Measurements from ENCODE around the gene RAP1GAP2.
"Not testable (repeated sequence)": the region's sequence is repeated elsewhere in the genome, so short reads cannot be mapped to it uniquely, and the experiment has no call there.

RAP1GAP2 gene

DNA sequence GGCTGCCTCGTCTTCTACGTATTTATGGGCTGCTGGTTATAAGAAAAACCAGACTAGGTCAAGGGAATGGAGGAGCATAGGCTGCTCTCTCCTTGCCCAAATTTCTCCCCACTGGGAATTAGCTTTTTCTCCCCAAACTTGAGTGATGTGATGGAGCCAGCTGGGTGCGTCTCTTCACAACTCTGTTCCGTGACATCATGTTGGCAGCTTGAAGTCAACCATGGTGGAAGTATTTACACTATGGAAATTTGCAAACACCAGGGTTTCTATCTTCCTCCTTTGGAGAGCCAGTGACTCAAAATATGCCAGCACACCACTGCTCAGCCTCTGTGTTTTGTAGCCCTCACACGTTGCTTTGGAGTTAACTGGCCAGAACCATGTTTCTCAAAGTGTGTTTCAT lies 189.1 kb downstream of the RAP1GAP2 start:
- Histone ChIP-seq H3K9ac (ENCODE audit: low read depth in 1 of 2, low read length in 2 of 2) (no peak overlapping the region), H3K36me3 (ENCODE audit: control insufficient read depth in 1 of 2, insufficient read depth in 2 of 2, low read length in 2 of 2) (peaks cover 0 to 33% of the 10 kb centered on the region in 2 donors), H3K4me1 (ENCODE audit: control insufficient read depth in 1 of 2, insufficient read depth in 2 of 2, low read length in 2 of 2) (no peaks in the 10 kb centered on the region), H3K9me3 (ENCODE audit: control insufficient read depth in 1 of 2, low read length in 2 of 2) (no peaks in the 10 kb centered on the region), H3K27ac (ENCODE audit: low read depth, low read length) (no peak overlapping the region), H3K4me3 (ENCODE audit: low read depth in 1 of 2, low read length in 2 of 2) (no peak overlapping the region), H3K27me3 (ENCODE audit: control insufficient read depth in 1 of 2, insufficient read depth in 2 of 2, low read length in 2 of 2) (no peaks in the 10 kb centered on the region)

DNA sequence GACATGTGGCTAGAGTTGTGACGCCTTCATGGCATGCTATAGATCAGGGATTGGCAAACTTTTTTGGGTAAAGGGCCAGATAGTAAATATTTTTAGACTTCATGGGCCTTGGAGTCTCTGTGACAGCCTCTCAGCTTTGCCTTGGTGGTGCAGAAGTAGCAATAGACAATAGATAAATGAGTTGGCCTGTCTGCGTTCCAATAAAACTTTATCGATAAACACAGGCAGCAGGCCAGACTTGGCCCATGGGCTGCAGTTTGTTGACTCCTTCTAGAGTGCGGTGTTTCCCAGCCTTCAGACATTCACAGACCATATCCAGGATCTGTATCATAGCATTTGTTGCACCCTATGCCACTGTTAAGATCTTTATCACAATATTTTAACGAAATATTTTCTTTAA lies 190.7 kb downstream of the RAP1GAP2 start:
- no peak overlapping the region for H3K27ac ChIP-seq (ENCODE audit: low read depth, low read length)
- H3K27me3 ChIP-seq (ENCODE audit: control insufficient read depth in 1 of 2, insufficient read depth in 2 of 2, low read length in 2 of 2): no peaks in the 10 kb centered on the region
- H3K4me1 ChIP-seq (ENCODE audit: control insufficient read depth in 1 of 2, insufficient read depth in 2 of 2, low read length in 2 of 2): no peaks in the 10 kb centered on the region
- peaks cover 0 to 32% of the 10 kb centered on the region in 2 donors for H3K36me3 ChIP-seq (ENCODE audit: control insufficient read depth in 1 of 2, insufficient read depth in 2 of 2, low read length in 2 of 2)
- no peak overlapping the region for H3K4me3 ChIP-seq (ENCODE audit: low read depth in 1 of 2, low read length in 2 of 2)
- H3K9ac ChIP-seq (ENCODE audit: low read depth in 1 of 2, low read length in 2 of 2): no peak overlapping the region
- H3K9me3 ChIP-seq (ENCODE audit: control insufficient read depth in 1 of 2, low read length in 2 of 2): no peaks in the 10 kb centered on the region

DNA sequence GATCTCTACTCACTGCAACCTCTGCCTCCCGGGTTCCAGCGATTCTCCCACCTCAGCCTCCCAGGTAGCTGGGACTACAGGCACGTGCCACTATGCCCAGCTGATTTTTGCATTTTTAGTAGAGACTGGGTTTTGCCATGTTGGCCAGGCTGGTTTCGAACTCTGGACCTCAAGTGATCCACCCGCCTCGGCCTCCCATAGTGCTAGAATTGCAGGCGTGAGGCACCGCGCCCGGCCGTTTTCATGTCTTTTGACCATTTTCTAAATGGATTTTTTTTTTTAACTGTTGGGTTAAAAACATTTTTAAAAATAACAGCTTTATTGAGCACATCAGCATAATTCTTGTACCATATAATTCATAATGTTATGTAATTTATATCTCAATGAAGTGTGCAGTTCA lies 193.2 kb downstream of the RAP1GAP2 start:
- not testable (repeated sequence) for H3K9me3 ChIP-seq (ENCODE audit: control insufficient read depth in 1 of 2, low read length in 2 of 2); H3K27ac ChIP-seq (ENCODE audit: low read depth, low read length); H3K4me1 ChIP-seq (ENCODE audit: control insufficient read depth in 1 of 2, insufficient read depth in 2 of 2, low read length in 2 of 2); H3K9ac ChIP-seq (ENCODE audit: low read depth in 1 of 2, low read length in 2 of 2); H3K27me3 ChIP-seq (ENCODE audit: control insufficient read depth in 1 of 2, insufficient read depth in 2 of 2, low read length in 2 of 2); H3K4me3 ChIP-seq (ENCODE audit: low read depth in 1 of 2, low read length in 2 of 2)
- H3K36me3 ChIP-seq (ENCODE audit: control insufficient read depth in 1 of 2, insufficient read depth in 2 of 2, low read length in 2 of 2): peaks cover 0 to 21% of the 10 kb centered on the region in 2 donors

DNA sequence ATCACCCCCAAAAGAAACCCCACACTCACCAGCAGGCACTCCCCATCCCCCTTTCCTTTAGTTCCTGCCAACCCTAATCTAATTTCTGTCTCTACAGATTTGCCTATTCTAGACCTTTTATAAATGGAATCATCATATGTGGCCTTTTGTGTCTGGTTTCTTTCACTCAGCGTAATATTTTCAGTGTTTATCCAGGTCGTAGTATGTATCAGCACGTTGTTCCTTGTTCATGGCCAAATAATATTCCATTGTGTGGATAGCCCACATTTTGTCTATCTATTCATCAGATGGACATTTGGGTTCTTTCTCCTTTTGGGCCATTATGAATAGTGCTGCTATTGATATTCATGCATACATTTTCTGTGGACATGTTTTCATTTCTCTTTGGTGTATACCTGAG lies 193.6 kb downstream of the RAP1GAP2 start:
- Histone ChIP-seq H3K27ac (ENCODE audit: low read depth, low read length) (no peak overlapping the region), H3K9me3 (ENCODE audit: control insufficient read depth in 1 of 2, low read length in 2 of 2) (no peaks in the 10 kb centered on the region), H3K4me1 (ENCODE audit: control insufficient read depth in 1 of 2, insufficient read depth in 2 of 2, low read length in 2 of 2) (no peaks in the 10 kb centered on the region), H3K4me3 (ENCODE audit: low read depth in 1 of 2, low read length in 2 of 2) (no peak overlapping the region), H3K36me3 (ENCODE audit: control insufficient read depth in 1 of 2, insufficient read depth in 2 of 2, low read length in 2 of 2) (peaks cover 0 to 16% of the 10 kb centered on the region in 2 donors), H3K9ac (ENCODE audit: low read depth in 1 of 2, low read length in 2 of 2) (no peak overlapping the region), H3K27me3 (ENCODE audit: control insufficient read depth in 1 of 2, insufficient read depth in 2 of 2, low read length in 2 of 2) (no peaks in the 10 kb centered on the region)

DNA sequence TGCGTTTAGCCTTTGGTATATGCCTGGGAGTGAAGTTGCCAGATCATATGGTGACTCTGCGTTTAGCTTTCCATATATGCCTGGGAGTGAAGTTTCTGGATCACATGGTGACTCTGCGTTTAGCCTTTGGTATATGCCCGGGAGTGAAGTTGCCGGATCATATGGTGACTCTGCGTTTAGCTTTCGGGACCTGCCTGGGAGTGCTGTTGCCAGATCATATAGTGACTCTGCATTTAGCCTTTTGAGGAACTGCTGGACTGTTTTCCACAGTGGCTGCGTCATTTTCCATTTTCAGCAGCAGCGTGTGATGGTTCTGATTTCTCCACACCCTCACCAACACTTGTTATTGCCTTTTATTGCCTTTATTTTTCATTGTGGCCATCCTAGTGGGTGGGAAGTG lies 194.2 kb downstream of the RAP1GAP2 start:
- H3K27me3 ChIP-seq (ENCODE audit: control insufficient read depth in 1 of 2, insufficient read depth in 2 of 2, low read length in 2 of 2): no peaks in the 10 kb centered on the region
- no peak overlapping the region for H3K4me3 ChIP-seq (ENCODE audit: low read depth in 1 of 2, low read length in 2 of 2)
- H3K9ac ChIP-seq (ENCODE audit: low read depth in 1 of 2, low read length in 2 of 2): no peak overlapping the region
- H3K4me1 ChIP-seq (ENCODE audit: control insufficient read depth in 1 of 2, insufficient read depth in 2 of 2, low read length in 2 of 2): no peaks in the 10 kb centered on the region
- H3K27ac ChIP-seq (ENCODE audit: low read depth, low read length): no peak overlapping the region
- H3K9me3 ChIP-seq (ENCODE audit: control insufficient read depth in 1 of 2, low read length in 2 of 2): no peaks in the 10 kb centered on the region
- H3K36me3 ChIP-seq (ENCODE audit: control insufficient read depth in 1 of 2, insufficient read depth in 2 of 2, low read length in 2 of 2): peaks cover 0 to 17% of the 10 kb centered on the region in 2 donors

- H3K4me3 ChIP-seq (ENCODE audit: low read depth in 1 of 2, low read length in 2 of 2); H3K27me3 ChIP-seq (ENCODE audit: control insufficient read depth in 1 of 2, insufficient read depth in 2 of 2, low read length in 2 of 2); H3K9ac ChIP-seq (ENCODE audit: low read depth in 1 of 2, low read length in 2 of 2); H3K27ac ChIP-seq (ENCODE audit: low read depth, low read length); H3K9me3 ChIP-seq (ENCODE audit: control insufficient read depth in 1 of 2, low read length in 2 of 2); H3K4me1 ChIP-seq (ENCODE audit: control insufficient read depth in 1 of 2, insufficient read depth in 2 of 2, low read length in 2 of 2): not testable (repeated sequence)
- H3K36me3 ChIP-seq (ENCODE audit: control insufficient read depth in 1 of 2, insufficient read depth in 2 of 2, low read length in 2 of 2): peaks cover 0 to 15% of the 10 kb centered on the region in 2 donors
Observed at GRCh38 chr17:2991396-2992180, 195.3 kb downstream of the RAP1GAP2 start.

GRCh38 chr17:2994441-2994840 lies 198.2 kb downstream of the RAP1GAP2 start:
- no peaks in the 10 kb centered on the region for H3K9me3 ChIP-seq (ENCODE audit: control insufficient read depth in 1 of 2, low read length in 2 of 2)
- H3K4me1 ChIP-seq (ENCODE audit: control insufficient read depth in 1 of 2, insufficient read depth in 2 of 2, low read length in 2 of 2): no peaks in the 10 kb centered on the region
- H3K4me3 ChIP-seq (ENCODE audit: low read depth in 1 of 2, low read length in 2 of 2): no peak overlapping the region
- no peak overlapping the region for H3K27ac ChIP-seq (ENCODE audit: low read depth, low read length)
- H3K9ac ChIP-seq (ENCODE audit: low read depth in 1 of 2, low read length in 2 of 2): no peak overlapping the region
- H3K36me3 ChIP-seq (ENCODE audit: control insufficient read depth in 1 of 2, insufficient read depth in 2 of 2, low read length in 2 of 2): peaks cover 0 to 35% of the 10 kb centered on the region in 2 donors
- H3K27me3 ChIP-seq (ENCODE audit: control insufficient read depth in 1 of 2, insufficient read depth in 2 of 2, low read length in 2 of 2): no peaks in the 10 kb centered on the region

GRCh38 chr17:2995377-2995776 lies 199.1 kb downstream of the RAP1GAP2 start:
- no peaks in the 10 kb centered on the region for H3K27me3 ChIP-seq (ENCODE audit: control insufficient read depth in 1 of 2, insufficient read depth in 2 of 2, low read length in 2 of 2)
- H3K4me1 ChIP-seq (ENCODE audit: control insufficient read depth in 1 of 2, insufficient read depth in 2 of 2, low read length in 2 of 2): no peaks in the 10 kb centered on the region
- H3K9ac ChIP-seq (ENCODE audit: low read depth in 1 of 2, low read length in 2 of 2): no peak overlapping the region
- no peak overlapping the region for H3K27ac ChIP-seq (ENCODE audit: low read depth, low read length)
- H3K36me3 ChIP-seq (ENCODE audit: control insufficient read depth in 1 of 2, insufficient read depth in 2 of 2, low read length in 2 of 2): peaks cover 0 to 37% of the 10 kb centered on the region in 2 donors
- no peak overlapping the region for H3K4me3 ChIP-seq (ENCODE audit: low read depth in 1 of 2, low read length in 2 of 2)
- H3K9me3 ChIP-seq (ENCODE audit: control insufficient read depth in 1 of 2, low read length in 2 of 2): no peaks in the 10 kb centered on the region

DNA sequence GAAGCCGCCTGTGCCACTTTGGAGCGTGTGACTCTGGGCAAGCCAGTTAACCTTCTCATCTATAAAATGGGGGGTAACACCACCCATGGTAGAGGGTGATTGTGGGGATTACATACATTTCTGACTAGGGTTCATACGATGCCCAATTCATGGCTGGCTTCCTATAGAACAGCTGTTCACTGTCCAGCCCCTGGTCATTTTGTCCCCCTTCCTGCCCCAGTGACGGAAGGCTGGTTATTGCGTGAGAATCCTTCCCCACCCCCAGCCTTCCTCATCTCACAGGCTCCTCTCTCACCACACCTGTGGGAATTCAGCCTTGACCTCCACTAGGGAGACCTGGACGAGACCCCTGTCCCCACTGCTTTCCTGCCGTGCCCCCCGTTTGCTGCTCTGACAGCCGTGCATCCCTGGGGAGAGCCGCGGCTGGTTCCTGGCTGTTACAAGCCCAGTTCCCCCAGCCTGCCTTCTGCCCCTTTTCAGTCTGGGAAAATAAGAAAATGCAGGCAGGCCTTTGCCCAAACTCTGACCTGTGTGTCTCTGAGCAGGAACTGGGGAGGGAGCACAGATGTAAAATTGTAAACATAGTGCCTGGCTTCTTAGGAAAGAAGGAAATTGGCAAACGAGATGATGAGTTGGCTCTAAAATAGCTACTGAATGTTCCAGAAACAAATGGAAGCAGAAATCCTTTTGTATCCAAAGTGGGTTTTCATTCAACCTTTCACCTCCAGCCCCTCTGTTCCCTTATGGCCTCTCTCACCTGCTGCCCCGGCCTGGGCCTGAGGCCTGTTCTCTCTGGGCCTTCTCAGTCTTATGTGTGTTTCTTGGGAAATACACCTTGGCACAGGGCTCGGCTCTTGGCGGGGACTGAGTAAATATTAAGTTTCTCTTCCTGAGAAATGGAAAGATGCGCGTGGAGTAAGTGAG lies 199.9 kb downstream of the RAP1GAP2 start:
- Histone ChIP-seq H3K27ac (ENCODE audit: low read depth, low read length) (no peak overlapping the region), H3K36me3 (ENCODE audit: control insufficient read depth in 1 of 2, insufficient read depth in 2 of 2, low read length in 2 of 2) (peaks cover 0 to 33% of the 10 kb centered on the region in 2 donors)

More for the DNA sequence above, 199.9 kb downstream of the RAP1GAP2 start:
- Histone ChIP-seq H3K27me3 (ENCODE audit: control insufficient read depth in 1 of 2, insufficient read depth in 2 of 2, low read length in 2 of 2) (no peaks in the 10 kb centered on the region), H3K9ac (ENCODE audit: low read depth in 1 of 2, low read length in 2 of 2) (no peak overlapping the region), H3K4me1 (ENCODE audit: control insufficient read depth in 1 of 2, insufficient read depth in 2 of 2, low read length in 2 of 2) (no peaks in the 10 kb centered on the region), H3K4me3 (ENCODE audit: low read depth in 1 of 2, low read length in 2 of 2) (no peak overlapping the region), H3K9me3 (ENCODE audit: control insufficient read depth in 1 of 2, low read length in 2 of 2) (no peaks in the 10 kb centered on the region)

All from duodenal mucosa (tissue), 2 donors.